ENCODE results near the gene LIMK1.
"Not testable (repeated sequence)": the region's sequence is repeated elsewhere in the genome, so short reads cannot be mapped to it uniquely, and the experiment has no call there.

LIMK1 gene

DNA sequence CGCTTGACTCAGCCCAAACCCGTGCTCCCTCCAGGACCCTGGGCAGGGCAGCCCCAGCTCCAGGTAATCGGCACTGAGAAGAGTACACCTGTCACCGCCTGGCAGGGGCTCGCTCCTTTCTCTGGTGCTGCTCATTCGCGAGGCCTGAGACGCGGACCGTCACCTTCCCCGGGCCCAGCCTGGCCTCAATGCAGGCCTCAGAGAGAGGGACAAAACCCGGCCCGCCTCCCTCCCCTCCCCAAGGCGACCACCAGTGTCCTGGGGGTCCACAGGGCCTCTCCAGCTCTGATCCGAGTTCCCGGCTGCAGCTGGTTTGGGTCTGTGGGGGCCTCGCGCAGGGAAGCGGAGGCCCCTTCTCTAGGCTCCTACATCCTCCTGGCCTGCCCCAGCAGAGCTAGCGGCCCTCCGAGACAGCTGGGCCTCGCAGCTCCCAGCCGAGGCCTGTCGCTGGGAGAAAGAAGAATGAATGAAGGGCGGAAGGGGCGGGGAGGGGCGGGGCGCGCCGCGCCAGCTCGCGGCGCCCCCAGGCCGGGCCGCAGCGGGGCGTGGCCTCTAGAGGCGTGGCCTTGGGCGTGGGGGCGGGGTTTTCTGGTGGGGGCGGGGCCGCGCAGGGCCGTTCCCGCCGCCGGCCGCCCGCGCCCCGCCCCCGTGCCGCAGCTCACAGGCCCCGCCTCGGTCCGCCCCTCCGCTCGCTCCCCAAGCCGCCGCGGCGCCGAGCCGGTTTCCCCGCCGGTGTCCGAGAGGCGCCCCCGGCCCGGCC, at the start of gene LIMK1:
LIMK1 (plus strand) TSS at position 688 of the 760 bp plus-strand sequence. CDS start 187 bp downstream, outside the sequence.
- CTCF ChIA-PET = interaction anchor here (0.7 to 0.8 kb wide), 2 partner anchors 13 to 123 kb away, joined by 3 to 4 read pairs; no protein-coding TSS in a partner anchor
- H3K27ac Mint-ChIP-seq = peak within 1 kb of the TSS; percentile 68

DNA sequence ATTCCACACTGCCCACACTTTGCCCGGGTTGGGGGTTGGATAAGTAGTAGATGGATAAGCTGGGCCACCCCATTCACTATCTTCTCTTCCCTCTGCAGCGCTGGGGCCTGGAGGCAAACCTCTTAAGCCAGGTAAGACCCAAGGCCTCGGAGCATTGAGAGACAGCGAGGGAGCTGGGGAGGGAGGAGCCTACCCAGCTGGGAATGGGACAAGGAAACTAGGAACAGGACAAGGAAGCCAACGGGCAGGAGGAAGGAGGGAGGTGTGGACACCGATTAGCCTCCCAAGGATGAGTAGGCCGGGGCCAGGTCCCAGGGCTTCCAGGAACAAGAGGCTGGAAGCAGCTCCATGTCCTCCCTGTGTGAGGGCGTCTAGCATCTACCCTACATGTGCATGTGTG, 46.0 kb upstream of the LIMK1 start:
- Mint-ChIP-seq H3K9me3 (no peaks in the 10 kb centered on the region), H3K4me3 (no peak overlapping the region), H3K27ac (no peak overlapping the region), H3K36me3 (no peaks in the 10 kb centered on the region), H3K27me3 (peaks cover 10% of the 10 kb centered on the region), H3K4me1 (no peaks in the 10 kb centered on the region)
- CTCF ChIA-PET = interaction anchor here (2.3 kb wide), 1 partner anchor 11 kb away, joined by 14 read pairs; no protein-coding TSS in a partner anchor
- DNase-seq = no peak

More for the DNA sequence above, at the start of gene LIMK1:
- Mint-ChIP-seq H3K4me1 (peaks cover 19% of the 10 kb centered on the region), H3K36me3 (peaks cover 4% of the 10 kb centered on the region), H3K4me3 (peak within 1 kb of the TSS; percentile 79), H3K9me3 (no peaks in the 10 kb centered on the region), H3K27me3 (peaks cover 11% of the 10 kb centered on the region)
- DNase-seq = peak; percentile 85

DNA sequence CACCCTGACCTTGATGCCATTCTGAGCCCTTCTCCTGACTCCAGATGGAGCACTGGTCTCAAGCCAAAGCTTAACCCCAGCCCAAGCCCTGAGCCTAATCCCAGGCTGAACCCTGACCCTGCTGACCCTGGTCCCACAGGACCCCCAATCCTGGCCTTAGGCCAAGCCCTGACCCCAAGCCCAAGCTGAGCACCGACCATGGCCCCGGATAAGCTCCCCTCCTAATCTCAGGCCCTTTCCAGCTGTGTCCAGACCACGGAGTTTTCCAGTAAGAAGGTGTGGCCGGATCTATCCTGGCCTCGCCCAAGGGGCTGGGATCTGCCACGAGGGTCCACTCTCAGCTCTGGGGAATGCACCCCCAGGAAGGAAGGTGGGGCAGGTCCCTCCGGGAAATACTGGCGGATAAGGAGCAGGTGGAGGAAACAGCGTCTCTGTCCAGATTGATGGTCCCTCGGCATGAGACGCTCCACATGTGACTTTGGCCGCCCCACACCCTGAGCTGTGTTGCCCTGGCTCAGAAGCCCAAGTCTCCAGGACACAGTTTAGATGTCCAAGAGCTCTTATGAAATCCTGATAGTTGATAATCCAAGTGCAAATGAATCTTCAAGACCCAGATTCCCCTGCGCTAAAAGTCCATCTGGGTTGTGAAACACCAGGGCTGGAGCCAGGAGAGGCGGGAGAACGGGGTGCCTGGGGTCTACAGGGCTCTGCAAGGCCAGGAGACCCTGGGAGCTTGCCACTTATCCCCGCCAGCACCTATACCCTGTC, 45.2 kb upstream of the LIMK1 start:
- no peak for DNase-seq
- Mint-ChIP-seq H3K4me3 (no peak overlapping the region), H3K27ac (no peak overlapping the region), H3K36me3 (no peaks in the 10 kb centered on the region), H3K27me3 (peaks cover 5% of the 10 kb centered on the region), H3K4me1 (no peaks in the 10 kb centered on the region), H3K9me3 (no peaks in the 10 kb centered on the region)
- CTCF ChIA-PET = interaction anchor here (2.3 kb wide), 1 partner anchor 12 kb away, joined by 14 read pairs; no protein-coding TSS in a partner anchor

DNA sequence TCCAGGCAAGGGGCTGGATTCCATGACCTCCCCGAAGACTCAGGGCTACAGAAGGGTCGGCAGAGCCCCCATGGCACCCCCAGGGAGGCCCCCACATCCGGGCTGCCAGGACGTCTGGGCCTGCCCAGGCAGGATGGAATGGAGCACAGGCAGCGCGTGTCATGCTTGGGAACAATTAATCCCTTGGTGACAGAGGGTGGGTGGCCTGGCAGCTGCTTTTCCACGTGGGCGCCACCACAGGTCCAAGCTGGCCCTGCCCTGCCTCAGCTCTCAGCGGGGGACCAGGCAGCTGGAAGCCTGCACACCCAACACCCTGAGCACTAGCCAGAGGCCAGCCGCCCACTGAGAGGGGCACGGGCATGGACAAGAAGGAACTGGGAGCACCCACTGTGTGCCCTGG, 44.3 kb upstream of the LIMK1 start:
- H3K27me3 Mint-ChIP-seq = peaks cover 5% of the 10 kb centered on the region
- H3K4me3 Mint-ChIP-seq = no peak overlapping the region
- no peaks in the 10 kb centered on the region for H3K9me3 Mint-ChIP-seq
- no peaks in the 10 kb centered on the region for H3K4me1 Mint-ChIP-seq
- H3K36me3 Mint-ChIP-seq = no peaks in the 10 kb centered on the region
- CTCF ChIA-PET = interaction anchor here (0.7 to 2.3 kb wide), 2 partner anchors 13 to 14 kb away, joined by 3 to 14 read pairs; no protein-coding TSS in a partner anchor
- no peak for DNase-seq
- H3K27ac Mint-ChIP-seq = no peak overlapping the region

- Mint-ChIP-seq H3K27ac (no peak overlapping the region), H3K9me3 (no peaks in the 10 kb centered on the region), H3K27me3 (peaks cover 5% of the 10 kb centered on the region), H3K4me3 (no peak overlapping the region), H3K4me1 (no peaks in the 10 kb centered on the region), H3K36me3 (no peaks in the 10 kb centered on the region)
- no peak for DNase-seq
- CTCF ChIA-PET = interaction anchor here (0.7 kb wide), 1 partner anchor 15 kb away, joined by 3 read pairs; no protein-coding TSS in a partner anchor
Observed at GRCh38 chr7:74040101-74040790, 43.4 kb upstream of the LIMK1 start.

- Mint-ChIP-seq H3K27me3 (peaks cover 5% of the 10 kb centered on the region), H3K27ac (no peak overlapping the region), H3K36me3 (no peaks in the 10 kb centered on the region), H3K4me3 (no peak overlapping the region), H3K4me1 (no peaks in the 10 kb centered on the region), H3K9me3 (no peaks in the 10 kb centered on the region)
- no peak for DNase-seq
- CTCF ChIA-PET = interaction anchor here (1.0 kb wide), 1 partner anchor 14 kb away, joined by 4 read pairs; no protein-coding TSS in a partner anchor
Observed at GRCh38 chr7:74040791-74041520, 42.6 kb upstream of the LIMK1 start.

DNA sequence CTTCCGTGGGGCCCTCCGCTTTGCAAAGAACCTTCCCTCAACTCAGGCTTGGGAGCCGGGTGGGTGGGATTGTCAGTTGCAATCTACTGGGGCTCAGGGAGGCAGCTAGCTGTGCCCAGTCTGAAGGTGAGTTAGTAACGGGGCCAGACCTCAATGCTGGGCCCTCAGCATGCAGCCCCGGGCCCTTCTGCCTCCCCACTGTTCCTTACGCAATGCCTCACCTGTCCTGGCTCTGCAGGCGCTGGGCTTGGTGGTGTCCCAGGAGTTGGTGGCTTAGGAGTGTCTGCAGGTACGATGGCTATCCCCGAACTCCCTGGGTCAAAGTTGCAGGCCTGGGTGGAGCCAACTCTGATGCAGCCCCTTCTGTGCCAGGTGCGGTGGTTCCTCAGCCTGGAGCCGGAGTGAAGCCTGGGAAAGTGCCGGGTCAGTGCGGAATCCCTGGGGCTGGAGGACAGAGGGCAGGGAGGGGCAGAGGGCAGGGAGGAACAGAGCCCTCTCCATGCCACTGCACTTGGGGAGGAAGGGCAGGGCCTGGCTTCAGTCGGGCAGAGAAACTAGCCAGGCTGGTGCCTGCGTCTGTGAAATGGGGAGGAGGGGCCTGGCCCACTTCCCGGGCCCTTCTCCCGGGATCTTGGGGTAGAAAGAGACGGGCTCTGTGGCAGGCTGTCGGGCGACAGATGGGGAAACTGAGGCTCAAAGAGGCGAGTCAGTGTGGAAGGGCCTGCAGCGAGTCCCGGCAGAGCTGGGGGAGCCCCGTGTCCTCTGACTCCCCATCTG, 40.7 kb upstream of the LIMK1 start:
- CTCF ChIA-PET = no interaction called here
- no peak for DNase-seq
- Mint-ChIP-seq H3K4me3 (no peak overlapping the region), H3K36me3 (no peaks in the 10 kb centered on the region), H3K4me1 (no peaks in the 10 kb centered on the region), H3K27me3 (peaks cover 5% of the 10 kb centered on the region), H3K27ac (no peak overlapping the region), H3K9me3 (no peaks in the 10 kb centered on the region)

DNA sequence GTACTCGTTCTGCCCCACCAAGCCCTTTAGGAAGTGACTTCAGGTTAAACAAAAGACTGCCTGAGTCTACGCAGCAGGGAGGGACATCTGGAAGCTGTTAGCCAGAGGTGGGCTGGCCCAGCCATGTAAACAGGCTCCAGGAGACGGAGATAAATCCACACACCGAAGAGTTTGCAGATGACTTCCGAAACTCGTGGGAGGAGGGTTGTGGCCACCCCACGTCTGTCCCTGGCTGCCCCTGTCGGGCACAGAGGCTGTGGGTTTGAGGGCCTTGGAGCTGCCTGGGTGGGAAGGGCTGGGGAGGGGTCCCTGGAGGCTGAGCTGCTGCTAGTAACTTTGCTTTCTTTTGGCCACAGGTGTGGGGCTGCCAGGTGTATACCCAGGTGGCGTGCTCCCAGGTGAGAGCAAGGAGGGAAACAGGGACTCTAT, 40.1 kb upstream of the LIMK1 start:
- Mint-ChIP-seq H3K4me3 (no peak overlapping the region), H3K4me1 (no peaks in the 10 kb centered on the region), H3K27ac (no peak overlapping the region), H3K27me3 (no peaks in the 10 kb centered on the region), H3K9me3 (no peaks in the 10 kb centered on the region), H3K36me3 (no peaks in the 10 kb centered on the region)
- no peak for DNase-seq
- CTCF ChIA-PET = no interaction called here

GRCh38 chr7:74044366-74045350, 38.9 kb upstream of the LIMK1 start:
- no peaks in the 10 kb centered on the region for H3K9me3 Mint-ChIP-seq
- no peaks in the 10 kb centered on the region for H3K36me3 Mint-ChIP-seq
- no peaks in the 10 kb centered on the region for H3K4me1 Mint-ChIP-seq
- no peaks in the 10 kb centered on the region for H3K27me3 Mint-ChIP-seq
- CTCF ChIA-PET = interaction anchor here (2.5 kb wide), 1 partner anchor 18 kb away, joined by 9 read pairs; no protein-coding TSS in a partner anchor
- H3K27ac Mint-ChIP-seq = no peak overlapping the region
- H3K4me3 Mint-ChIP-seq = no peak overlapping the region
- DNase-seq = no peak

- H3K27me3 Mint-ChIP-seq, H3K36me3 Mint-ChIP-seq, H3K27ac Mint-ChIP-seq, H3K4me1 Mint-ChIP-seq, H3K9me3 Mint-ChIP-seq, H3K4me3 Mint-ChIP-seq, DNase-seq: not testable (repeated sequence)
- CTCF ChIA-PET = interaction anchor here (0.5 to 2.5 kb wide), 3 partner anchors 16 to 1674 kb away, joined by 3 to 9 read pairs (median 3); no protein-coding TSS in a partner anchor
Observed at GRCh38 chr7:74046581-74046980, 37.0 kb upstream of the LIMK1 start.

DNA sequence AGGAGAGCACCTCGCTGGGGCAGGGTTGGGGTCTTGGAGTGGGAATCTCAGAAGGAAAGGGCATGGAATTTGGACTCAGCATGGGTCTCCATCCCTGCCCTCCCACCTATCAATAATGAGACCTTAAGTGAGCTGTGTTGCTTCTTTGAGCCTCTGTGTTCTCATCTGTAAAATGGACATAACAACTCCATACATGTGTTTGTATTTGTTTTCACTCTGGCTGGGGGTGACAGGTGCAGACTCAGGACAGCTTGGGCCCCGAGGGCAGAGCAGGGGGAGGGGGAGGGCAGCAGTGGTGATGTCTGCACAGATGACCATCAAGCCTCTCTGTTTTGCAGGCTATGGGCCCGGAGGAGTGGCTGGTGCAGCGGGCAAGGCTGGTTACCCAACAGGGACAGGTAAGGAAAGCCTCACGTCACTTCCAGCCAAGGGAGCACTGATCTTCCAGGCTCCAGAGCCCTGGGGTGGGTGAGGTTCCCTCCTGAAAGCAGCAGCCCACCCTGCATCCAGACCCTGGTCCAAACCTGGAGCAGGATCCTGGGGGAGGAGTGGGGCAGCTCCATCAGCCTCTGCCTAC, 35.7 kb upstream of the LIMK1 start:
- H3K4me3 Mint-ChIP-seq = no peak overlapping the region
- CTCF ChIA-PET = interaction anchor here (0.8 kb wide), 1 partner anchor 21 kb away, joined by 3 read pairs; no protein-coding TSS in a partner anchor
- no peaks in the 10 kb centered on the region for H3K9me3 Mint-ChIP-seq
- H3K36me3 Mint-ChIP-seq = no peaks in the 10 kb centered on the region
- H3K27ac Mint-ChIP-seq = no peak overlapping the region
- no peaks in the 10 kb centered on the region for H3K4me1 Mint-ChIP-seq
- no peak for DNase-seq
- peaks cover 6% of the 10 kb centered on the region for H3K27me3 Mint-ChIP-seq
